HG03460 (cell line): Measurements from ENCODE around the gene SEC61A1.

Source experiments
- ATAC-seq: cut with Tn5 transposase; IDR thresholded peaks from one replicate; pipeline ENCODE4 v1.9.1; 2021; ENCODE audit not compliant: unreplicated experiment

SEC61A1 gene

GRCh38 chr3:128077202-128077624, 25.0 kb downstream of the SEC61A1 start:
- ATAC-seq = no peak

- ATAC-seq = no peak
Measured at GRCh38 chr3:128077665-128078064, 25.4 kb downstream of the SEC61A1 start.

GRCh38 chr3:128078322-128078721, 26.1 kb downstream of the SEC61A1 start:
- ATAC-seq = no peak

GRCh38 chr3:128078875-128079274, 26.6 kb downstream of the SEC61A1 start:
- ATAC-seq = no peak

- no peak for ATAC-seq
Measured at GRCh38 chr3:128079823-128080222, 27.6 kb downstream of the SEC61A1 start.

- ATAC-seq = no peak
Measured at GRCh38 chr3:128080323-128081080, 28.3 kb downstream of the SEC61A1 start.

- no peak for ATAC-seq
Measured at GRCh38 chr3:128081226-128081625, 29.0 kb downstream of the SEC61A1 start.

- ATAC-seq = no peak
Measured at GRCh38 chr3:128081846-128082245, 29.6 kb downstream of the SEC61A1 start.

GRCh38 chr3:128082546-128082945, 30.3 kb downstream of the SEC61A1 start:
- ATAC-seq = no peak

- no peak for ATAC-seq
Measured at GRCh38 chr3:128083396-128083795, 31.2 kb downstream of the SEC61A1 start.

- ATAC-seq = no peak
Measured at GRCh38 chr3:128083980-128084674, 31.9 kb downstream of the SEC61A1 start.

GRCh38 chr3:128084675-128085021, 32.4 kb downstream of the SEC61A1 start:
- no peak for ATAC-seq

- no peak for ATAC-seq
Measured at GRCh38 chr3:128089135-128089534, 36.9 kb downstream of the SEC61A1 start.

- no peak for ATAC-seq
Measured at GRCh38 chr3:128091586-128091985, 39.3 kb downstream of the SEC61A1 start.

GRCh38 chr3:128094295-128095151, 42.3 kb downstream of the SEC61A1 start:
- ATAC-seq = no peak

GRCh38 chr3:128095222-128095703, 43.0 kb downstream of the SEC61A1 start:
- ATAC-seq = no peak

- no peak for ATAC-seq
Measured at GRCh38 chr3:128098234-128098633, 46.0 kb downstream of the SEC61A1 start.

GRCh38 chr3:128100161-128100560, 47.9 kb downstream of the SEC61A1 start:
- no peak for ATAC-seq

- no peak for ATAC-seq
Measured at GRCh38 chr3:128100638-128101037, 48.4 kb downstream of the SEC61A1 start.

- ATAC-seq = no peak
Measured at GRCh38 chr3:128103136-128103676, 51.0 kb downstream of the SEC61A1 start.

GRCh38 chr3:128107834-128108233, 55.6 kb downstream of the SEC61A1 start:
- no peak for ATAC-seq
